GM21423 (cell line): ENCODE results near the gene PCK2.

Experiments used
- ATAC-seq: cut with Tn5 transposase; IDR thresholded peaks from one replicate; pipeline ENCODE4 v1.9.1; 2021; ENCODE audit warnings: mild to moderate bottlenecking, moderate library complexity; ENCODE audit not compliant: unreplicated experiment

The PCK2 gene

GRCh38 chr14:24114532-24115421, 20.7 kb downstream of the PCK2 start, which contains the start of the genes DCAF11 and NRL:
DCAF11 (plus strand) TSS chr14:24114777; CDS start chr14:24115595, 818 bp downstream.
NRL (minus strand) TSS chr14:24114949; CDS start chr14:24082848, 32,101 bp downstream.
- peak; percentile 82 for ATAC-seq

- no peak for ATAC-seq
These were observed 21.5 kb downstream of the PCK2 start for GRCh38 chr14:24115422-24116127.

DNA sequence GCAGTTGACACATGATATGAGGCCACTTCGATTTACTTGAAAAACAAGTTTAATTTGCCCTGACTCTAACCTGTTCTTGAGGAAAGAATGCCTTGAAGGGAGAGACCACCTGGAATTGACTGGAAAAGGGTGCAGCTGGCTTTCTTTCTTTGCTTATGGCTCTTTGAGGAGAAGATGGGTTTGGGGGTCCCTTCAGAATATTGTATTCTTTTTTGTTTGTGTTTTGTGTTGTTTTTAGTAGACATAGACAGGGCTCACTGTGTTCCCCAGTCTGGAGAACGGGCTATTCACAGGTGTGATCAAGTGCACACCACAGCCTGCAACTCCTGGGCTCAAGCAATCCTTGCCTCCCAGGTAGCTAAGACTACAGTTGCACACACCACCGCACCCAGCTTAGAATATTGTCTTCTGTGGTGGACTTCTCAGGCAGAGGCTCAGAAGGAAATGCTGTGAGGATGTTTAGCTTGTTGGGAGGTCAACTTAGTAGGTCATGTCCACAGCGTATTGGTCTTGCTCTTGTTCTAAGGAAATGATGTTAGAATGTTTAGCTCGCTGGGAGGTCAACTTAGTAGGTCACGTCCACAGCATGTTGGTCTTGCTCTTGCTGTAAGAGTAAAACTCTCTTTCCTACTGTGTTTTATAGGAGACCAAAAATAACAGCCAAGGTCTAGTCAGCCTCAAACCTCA, 22.2 kb downstream of the PCK2 start:
- no peak for ATAC-seq

DNA sequence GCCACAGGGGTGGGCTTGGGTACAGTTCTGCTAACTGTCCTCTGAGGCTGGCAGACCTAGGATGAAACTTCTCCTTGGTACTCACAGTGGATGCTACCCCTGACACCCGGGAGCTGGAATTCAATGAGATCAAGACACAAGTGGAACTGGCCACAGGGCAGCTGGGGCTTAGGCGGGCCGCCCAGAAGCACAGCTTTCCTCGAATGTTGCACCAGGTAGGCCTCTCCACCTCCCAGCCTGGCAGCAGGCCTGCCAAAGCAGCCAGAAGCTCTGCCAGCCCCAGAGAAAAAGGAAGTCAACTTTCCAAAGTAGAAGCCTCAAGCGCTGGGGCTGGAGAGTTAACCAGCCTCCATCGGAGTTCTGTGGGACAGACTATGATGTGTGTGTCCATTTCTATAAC, 23.1 kb downstream of the PCK2 start:
- ATAC-seq = no peak

GRCh38 chr14:24119691-24120090, 25.6 kb downstream of the PCK2 start:
- no peak for ATAC-seq

DNA sequence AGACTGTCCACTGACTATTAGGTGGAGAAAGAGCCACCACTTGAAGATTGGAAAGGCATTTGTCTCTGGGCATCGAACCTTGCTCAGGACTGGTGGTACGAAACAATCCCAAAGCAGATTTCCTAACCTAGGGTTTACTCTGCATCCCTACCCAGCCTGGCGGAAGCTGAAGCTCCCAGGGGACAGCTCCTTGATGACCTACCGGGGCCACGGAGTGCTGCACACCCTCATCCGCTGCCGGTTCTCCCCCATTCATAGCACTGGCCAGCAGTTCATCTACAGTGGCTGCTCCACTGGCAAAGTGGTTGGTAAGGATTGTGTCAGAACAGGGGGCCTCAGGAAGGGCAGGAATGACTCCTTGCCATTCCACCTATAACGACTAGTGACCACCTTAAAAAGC, 27.1 kb downstream of the PCK2 start:
- ATAC-seq = no peak

- ATAC-seq = no peak
These were observed 28.3 kb downstream of the PCK2 start for GRCh38 chr14:24122416-24122815.

DNA sequence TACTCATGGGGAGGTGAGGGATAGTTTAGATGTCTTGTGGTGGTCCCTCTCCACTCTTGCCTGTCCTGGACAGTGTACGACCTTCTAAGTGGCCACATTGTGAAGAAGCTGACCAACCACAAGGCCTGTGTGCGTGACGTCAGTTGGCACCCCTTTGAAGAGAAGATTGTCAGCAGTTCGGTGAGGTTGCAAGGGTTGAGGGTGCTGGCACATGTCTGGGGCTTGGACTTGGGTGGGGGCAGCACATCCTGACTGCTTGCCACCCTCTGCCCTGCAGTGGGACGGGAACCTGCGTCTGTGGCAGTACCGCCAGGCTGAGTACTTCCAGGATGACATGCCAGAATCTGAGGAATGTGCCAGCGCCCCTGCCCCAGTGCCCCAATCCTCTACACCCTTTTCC, 28.8 kb downstream of the PCK2 start:
- no peak for ATAC-seq

DNA sequence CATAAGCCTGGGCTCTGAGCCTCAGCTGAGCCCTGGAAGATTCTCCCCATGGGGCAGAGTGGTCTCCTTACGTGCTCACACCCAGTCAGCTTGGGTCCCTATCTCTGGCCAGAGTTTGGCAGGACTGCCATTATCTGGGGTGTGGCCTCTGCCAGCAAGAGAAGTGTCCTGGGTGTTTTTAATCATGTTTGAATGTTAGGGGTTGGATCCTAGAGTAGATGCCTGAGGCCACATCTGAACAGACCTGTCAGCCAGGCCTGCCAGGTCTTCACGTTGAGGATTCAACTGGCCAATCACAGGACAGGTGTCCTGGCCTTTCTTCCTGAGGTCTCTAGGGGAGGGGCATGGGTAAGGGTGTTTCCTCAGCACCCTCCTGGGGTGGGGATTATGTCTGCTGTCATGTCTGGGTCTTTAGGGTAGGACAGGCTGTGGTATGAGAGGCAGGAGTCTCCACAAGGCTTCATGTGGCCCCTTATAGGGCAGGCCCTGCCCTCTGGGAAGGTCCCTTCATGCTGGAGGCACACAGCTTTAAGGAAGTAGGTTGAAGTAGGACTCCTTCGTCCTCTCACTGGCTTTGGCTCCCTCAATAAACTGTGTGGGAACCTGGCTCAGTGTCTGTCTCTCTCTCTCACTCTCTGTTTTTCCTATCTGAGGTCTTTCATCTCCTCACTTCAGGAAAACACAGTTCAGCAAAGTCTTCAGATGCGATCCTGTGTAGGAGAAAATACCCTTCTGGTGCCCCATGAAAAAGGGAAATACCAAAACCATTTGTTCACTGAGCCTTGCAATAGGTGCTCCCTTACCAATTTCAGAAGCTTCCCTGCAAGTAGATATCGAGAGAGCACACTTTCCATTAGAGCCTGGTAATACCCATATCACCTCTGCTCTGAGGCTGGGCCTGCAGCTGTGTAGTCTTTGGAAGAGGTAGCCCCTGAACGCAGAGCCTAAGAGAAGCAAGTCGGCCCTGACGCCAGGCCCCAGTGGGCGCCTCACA, 29.6 kb downstream of the PCK2 start:
- ATAC-seq = peak; percentile 63

DNA sequence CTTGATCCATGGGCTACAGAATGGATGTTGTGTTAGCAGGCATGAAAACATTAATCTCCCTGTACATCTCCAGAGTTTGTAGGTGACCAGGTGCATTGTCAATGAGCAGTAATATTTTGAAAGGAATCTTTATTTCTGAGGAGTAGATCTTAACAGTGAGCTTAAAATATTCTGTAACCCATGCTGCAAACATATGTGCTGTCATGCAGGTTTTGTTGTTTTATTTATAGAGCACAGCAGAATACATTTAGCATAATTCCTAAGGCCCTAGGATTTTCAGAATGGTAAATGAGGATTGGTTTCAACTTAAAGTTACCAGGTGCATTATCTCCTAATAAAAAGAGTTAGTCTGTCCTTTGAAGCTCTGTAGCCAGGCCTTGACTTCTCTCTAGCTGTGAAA, 32.8 kb downstream of the PCK2 start:
- no peak for ATAC-seq

GRCh38 chr14:24127673-24128072, 33.6 kb downstream of the PCK2 start:
- no peak for ATAC-seq

GRCh38 chr14:24129410-24129998, 35.4 kb downstream of the PCK2 start:
- no peak for ATAC-seq

DNA sequence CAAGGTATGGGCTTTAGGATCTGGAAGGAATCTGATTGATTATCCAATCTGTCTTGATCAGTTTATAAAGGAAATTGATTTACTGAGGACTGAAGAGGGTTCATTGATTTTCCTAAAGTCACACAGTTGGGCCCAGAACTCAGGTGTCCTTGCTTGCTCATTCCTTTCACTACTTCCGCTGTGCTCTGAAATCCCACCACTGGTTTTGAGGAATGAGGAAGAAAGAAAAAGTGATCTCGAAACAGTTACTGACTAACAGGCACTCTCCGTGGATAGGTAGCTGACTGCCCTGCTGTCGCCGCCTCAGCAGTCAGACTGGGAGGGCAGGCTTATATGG, 36.2 kb downstream of the PCK2 start, which contains the start of gene FITM1:
TSS of gene FITM1 (plus strand) at position 280 of the 337 bp plus-strand sequence. CDS start 905 bp downstream, outside the sequence.
- ATAC-seq = no peak

- no peak for ATAC-seq
These were observed 36.8 kb downstream of the PCK2 start for GRCh38 chr14:24130717-24131548.

- no peak for ATAC-seq
These were observed 37.4 kb downstream of the PCK2 start for GRCh38 chr14:24131549-24131966.

DNA sequence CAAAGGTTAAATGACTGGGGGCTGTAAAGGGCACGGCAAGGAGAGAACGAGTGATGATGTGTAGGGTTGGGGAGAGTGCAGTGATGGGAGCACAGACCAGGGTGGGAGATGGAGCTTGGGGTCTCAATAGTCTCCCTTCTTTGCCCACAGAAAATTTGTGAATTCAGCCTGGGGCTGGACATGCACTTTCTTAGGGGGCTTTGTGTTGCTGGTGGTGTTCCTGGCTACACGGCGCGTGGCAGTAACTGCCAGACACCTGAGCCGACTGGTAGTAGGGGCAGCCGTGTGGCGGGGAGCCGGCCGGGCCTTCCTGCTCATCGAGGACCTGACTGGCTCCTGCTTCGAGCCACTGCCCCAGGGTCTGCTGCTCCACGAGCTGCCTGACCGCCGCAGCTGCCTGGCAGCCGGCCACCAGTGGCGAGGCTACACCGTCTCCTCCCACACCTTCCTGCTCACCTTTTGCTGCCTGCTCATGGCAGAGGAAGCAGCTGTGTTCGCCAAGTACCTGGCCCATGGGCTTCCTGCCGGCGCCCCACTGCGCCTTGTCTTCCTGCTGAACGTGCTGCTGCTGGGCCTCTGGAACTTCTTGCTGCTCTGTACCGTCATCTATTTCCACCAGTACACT, 38.1 kb downstream of the PCK2 start:
- ATAC-seq = no peak

GRCh38 chr14:24132976-24133375, 38.9 kb downstream of the PCK2 start:
- no peak for ATAC-seq

DNA sequence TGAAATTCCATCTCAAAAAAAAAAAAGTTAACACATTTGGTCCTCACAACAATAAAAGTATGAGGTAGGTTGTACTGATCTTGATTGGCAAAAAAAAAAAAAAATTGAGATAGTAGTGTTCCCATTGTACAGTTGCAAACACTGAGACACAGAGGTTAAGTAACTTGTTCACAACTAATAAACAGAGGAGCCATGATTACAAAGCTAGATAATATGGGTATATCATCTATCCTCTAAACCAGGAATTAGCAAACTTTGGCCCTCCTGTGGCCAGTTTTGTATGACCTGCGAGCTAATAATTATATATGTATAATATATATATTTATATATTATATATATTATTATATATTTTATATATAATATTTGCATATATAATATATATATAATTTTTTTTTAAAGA, 39.6 kb downstream of the PCK2 start:
- ATAC-seq = no peak

DNA sequence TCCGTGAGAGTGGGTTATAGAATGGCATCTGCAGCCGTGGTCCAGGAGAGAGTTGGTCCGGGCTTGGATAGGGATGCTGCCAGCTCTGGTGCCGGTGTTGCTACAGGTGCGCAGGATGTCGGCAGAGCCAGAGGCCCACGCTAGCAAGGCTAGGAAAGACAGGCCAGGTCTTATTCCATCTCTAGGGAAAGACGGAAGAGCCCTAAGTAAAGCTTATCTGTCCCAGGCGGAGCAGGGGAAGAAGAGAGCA, 41.4 kb downstream of the PCK2 start:
- no peak for ATAC-seq
